Brain microvascular endothelial cell (primary cell): Measurements from ENCODE around the gene LAPTM5.
"Not testable (repeated sequence)": the region's sequence is repeated elsewhere in the genome, so short reads cannot be mapped to it uniquely, and the experiment has no call there.

Experiments used
- DNase-seq: peaks from one replicate; pipeline ENCODE4 v3.0.0-alpha.2; 2020
- H3K27ac ChIP-seq: fragments of 250-450 bp; sonication (Bioruptor Pico); 2 replicates; pipeline ENCODE4 v1.5.1; 2020; ENCODE audit warnings: mild to moderate bottlenecking, moderate library complexity
- H3K27me3 ChIP-seq: fragments of 250-450 bp; sonication (Bioruptor Pico); replicated peaks from 2 replicates; pipeline ENCODE4 v1.5.1; 2020; ENCODE audit warnings: mild to moderate bottlenecking
- H3K36me3 ChIP-seq: fragments of 250-450 bp; sonication (Bioruptor Pico); replicated peaks from 2 replicates; pipeline ENCODE4 v1.5.1; 2020; ENCODE audit warnings: mild to moderate bottlenecking
- H3K4me3 ChIP-seq: 2 replicates; pipeline ENCODE4 v1.5.1; 2011; ENCODE audit warnings: low read depth, mild to moderate bottlenecking, control low read depth, low read length, moderate library complexity
- in situ Hi-C: cut with HindIII; loops from 2 replicates; pipeline ENCODE4 v1.10.0; 2017; ENCODE audit warnings: low sequenced_read_pairs, low pct_ligation_motif_present
- TF ChIP-seq, protein P1 (sequence below): IDR thresholded peaks from 2 replicates; pipeline ENCODE4 v1.5.1; 2011; ENCODE audit warnings: low read depth, mild to moderate bottlenecking, moderate library complexity, low read length, control low read depth, inconsistent platforms; ENCODE audit errors: missing control alignments

Gene LAPTM5

DNA sequence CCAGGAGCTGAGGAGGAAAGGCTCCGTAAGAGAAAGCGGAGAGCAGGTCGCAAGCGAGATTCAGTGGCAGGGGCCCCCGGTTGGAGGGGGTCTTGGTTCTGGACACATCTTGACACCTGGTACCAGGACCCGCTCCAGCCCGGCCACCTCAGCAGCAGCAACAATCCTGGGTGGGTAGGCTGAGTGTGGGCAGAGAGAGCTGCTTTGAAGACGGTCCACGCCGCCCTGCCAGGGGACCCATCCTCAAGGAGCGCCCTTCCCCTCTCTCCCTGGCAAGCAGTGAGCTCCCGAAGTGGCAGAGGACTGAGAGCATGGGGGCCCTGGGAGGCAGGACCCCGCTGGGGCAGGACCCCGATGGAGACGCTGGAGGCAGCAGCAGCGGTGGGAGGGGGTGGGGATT lies 35.6 kb upstream of the LAPTM5 start:
- H3K36me3 ChIP-seq = no peaks in the 10 kb centered on the region
- H3K27ac ChIP-seq = no peak overlapping the region
- TF ChIP-seq, protein P1, sequence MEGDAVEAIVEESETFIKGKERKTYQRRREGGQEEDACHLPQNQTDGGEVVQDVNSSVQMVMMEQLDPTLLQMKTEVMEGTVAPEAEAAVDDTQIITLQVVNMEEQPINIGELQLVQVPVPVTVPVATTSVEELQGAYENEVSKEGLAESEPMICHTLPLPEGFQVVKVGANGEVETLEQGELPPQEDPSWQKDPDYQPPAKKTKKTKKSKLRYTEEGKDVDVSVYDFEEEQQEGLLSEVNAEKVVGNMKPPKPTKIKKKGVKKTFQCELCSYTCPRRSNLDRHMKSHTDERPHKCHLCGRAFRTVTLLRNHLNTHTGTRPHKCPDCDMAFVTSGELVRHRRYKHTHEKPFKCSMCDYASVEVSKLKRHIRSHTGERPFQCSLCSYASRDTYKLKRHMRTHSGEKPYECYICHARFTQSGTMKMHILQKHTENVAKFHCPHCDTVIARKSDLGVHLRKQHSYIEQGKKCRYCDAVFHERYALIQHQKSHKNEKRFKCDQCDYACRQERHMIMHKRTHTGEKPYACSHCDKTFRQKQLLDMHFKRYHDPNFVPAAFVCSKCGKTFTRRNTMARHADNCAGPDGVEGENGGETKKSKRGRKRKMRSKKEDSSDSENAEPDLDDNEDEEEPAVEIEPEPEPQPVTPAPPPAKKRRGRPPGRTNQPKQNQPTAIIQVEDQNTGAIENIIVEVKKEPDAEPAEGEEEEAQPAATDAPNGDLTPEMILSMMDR = no peak
- no peak overlapping the region for H3K4me3 ChIP-seq
- no peak for DNase-seq
- in situ Hi-C loops = no loop called here
- peaks cover 8% of the 10 kb centered on the region for H3K27me3 ChIP-seq

DNA sequence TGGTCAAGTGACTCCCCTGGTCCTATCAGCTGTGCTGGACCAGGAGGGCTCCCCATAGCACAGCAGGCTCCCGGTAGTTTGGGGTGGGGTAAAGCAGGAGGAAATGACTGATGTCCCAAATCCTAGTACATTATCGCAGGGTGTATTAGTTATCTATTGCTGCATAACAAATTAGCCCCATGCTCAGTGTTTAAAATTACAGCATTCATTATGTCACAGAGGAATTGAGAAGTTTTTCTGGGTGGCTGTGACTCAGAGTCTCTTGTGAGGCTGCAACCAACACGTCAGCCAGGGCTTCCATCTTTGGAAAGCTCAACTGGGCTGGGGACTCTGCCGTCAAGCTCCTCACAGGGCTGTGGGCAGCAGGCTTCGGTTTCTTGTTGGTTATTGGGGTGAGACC lies 34.3 kb upstream of the LAPTM5 start:
- no peaks in the 10 kb centered on the region for H3K36me3 ChIP-seq
- H3K27me3 ChIP-seq = peaks cover 8% of the 10 kb centered on the region
- TF ChIP-seq, protein P1 = no peak

DNA sequence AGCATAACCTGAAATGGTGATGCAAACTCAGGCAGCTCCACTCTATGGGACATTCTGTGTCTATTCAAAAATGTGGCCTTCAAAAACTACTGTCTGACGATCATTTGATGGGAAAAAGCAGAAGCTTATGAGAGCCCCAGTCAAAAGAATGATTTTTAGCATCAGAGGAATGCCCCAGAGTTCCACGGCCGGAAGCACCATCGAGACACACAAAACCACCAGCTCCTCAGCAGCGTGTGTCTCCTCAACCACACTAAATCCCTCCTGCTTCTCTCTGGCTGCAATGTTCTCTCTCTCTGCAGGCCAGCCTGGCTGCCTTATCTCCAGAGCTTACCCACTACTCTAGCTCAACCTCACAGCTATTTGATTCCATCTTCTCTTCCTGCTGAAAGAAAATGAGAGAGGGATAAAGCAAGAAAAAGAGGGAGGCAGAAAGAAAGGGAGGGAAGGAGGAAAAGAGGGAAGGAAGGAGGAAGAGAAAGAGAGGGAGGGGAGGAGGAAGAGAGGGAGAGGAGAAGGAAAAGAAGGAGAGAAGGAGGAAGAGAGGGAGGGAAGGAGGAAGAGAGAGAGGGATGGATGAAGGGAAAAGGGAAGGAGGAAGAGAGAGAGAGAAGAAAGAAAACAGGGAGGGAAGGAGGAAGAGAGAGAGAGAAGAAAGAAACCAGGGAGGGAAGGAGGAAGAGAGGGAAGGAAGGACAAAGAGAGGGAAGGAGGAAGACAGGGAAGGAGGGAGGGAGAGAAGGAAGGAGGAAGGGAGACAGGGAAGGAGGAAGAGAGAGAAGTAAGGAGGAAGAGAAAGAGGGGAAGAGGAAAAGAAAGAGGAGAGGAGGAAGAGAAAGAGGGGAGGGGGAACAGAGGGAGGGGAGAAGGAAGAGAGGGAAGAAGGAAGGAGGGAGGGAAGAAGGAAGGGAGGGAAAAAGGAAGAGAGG lies 33.5 kb upstream of the LAPTM5 start:
- H3K27me3 ChIP-seq = peaks cover 8% of the 10 kb centered on the region
- no peak overlapping the region for H3K4me3 ChIP-seq
- H3K27ac ChIP-seq = no peak overlapping the region
- TF ChIP-seq, protein P1 = no peak
- in situ Hi-C loops = no loop called here
- no peaks in the 10 kb centered on the region for H3K36me3 ChIP-seq
- no peak for DNase-seq

More for the DNA sequence above, 34.3 kb upstream of the LAPTM5 start:
- no peak overlapping the region for H3K27ac ChIP-seq
- in situ Hi-C loops = no loop called here
- no peak for DNase-seq
- no peak overlapping the region for H3K4me3 ChIP-seq

DNA sequence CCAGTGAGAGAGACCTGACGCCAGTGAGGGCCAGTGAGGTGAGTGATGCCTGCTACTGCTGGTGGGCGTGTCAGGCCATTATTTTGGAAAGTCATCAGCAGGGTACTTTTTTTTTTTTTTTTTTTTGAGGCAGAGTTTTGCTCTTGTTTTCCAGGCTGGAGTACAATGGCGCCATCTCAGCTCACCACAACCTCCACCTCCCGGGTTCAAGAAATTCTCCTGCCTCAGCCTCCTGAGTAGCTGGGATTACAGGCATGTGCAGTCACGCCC lies 32.6 kb upstream of the LAPTM5 start:
- H3K27ac ChIP-seq, H3K4me3 ChIP-seq, in situ Hi-C loops, H3K36me3 ChIP-seq, H3K27me3 ChIP-seq, DNase-seq: not testable (repeated sequence)

DNA sequence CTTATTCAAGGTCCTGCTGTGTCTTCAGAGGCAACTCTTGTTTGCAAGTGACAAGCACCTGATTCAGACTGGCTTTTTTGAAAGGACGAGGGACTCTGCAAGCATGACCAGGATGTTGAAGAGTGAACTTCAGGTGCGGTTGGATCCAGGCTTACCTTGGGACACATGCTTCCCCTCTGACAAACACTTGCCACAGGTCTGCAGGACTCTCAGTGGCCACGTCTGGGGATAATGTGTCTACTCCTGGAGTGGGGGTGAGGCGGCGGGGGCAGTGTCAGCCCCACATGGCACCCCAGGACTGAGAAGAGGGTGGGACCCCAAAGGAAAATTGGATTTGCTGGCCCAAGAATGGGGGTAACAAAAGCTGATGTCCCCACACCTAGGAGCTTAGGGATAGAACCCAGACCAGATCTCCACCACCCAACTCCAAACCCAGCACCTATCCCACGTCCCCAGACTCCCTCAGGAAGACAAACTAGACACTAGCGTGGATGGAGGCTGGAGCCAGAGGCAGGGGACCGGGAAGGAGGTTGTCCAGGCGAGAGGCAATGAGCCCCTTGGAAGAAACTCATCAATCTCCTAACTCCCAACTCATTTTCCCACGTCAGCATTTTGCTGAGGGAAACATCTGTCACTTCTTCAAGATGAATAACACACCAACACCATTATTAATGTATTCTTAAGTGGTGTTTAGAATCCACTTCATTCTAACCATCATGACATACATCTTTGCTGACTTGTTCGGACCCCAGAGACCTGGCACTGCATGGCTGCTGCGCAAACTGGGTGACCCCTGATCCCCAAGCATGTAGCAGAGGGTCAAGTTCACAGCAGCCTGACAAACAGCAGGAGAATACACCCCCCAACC lies 32.0 kb upstream of the LAPTM5 start:
- TF ChIP-seq, protein P1 = no peak
- H3K27me3 ChIP-seq = peaks cover 8% of the 10 kb centered on the region
- H3K4me3 ChIP-seq = no peak overlapping the region
- in situ Hi-C loops = no loop called here
- no peak for DNase-seq
- no peaks in the 10 kb centered on the region for H3K36me3 ChIP-seq
- H3K27ac ChIP-seq = no peak overlapping the region
